Activated CD4-positive, alpha-beta T cell treated with anti-CD3 and anti-CD28 coated beads, Interleukin-2, Interleukin-4, amounts not matched to agents 100 ng/mL and 50 ng/mL, durations not matched to agents 16 hours and 8 hours (primary cell): ENCODE measurements around the gene USP17L20.
"Not testable (repeated sequence)": the region's sequence is repeated elsewhere in the genome, so short reads cannot be mapped to it uniquely, and the experiment has no call there.

Experiments
- DNase-seq: peaks from one replicate; pipeline ENCODE4 v3.0.0-alpha.2; 2020; ENCODE audit warnings: low spot score

Gene USP17L20, protein sequence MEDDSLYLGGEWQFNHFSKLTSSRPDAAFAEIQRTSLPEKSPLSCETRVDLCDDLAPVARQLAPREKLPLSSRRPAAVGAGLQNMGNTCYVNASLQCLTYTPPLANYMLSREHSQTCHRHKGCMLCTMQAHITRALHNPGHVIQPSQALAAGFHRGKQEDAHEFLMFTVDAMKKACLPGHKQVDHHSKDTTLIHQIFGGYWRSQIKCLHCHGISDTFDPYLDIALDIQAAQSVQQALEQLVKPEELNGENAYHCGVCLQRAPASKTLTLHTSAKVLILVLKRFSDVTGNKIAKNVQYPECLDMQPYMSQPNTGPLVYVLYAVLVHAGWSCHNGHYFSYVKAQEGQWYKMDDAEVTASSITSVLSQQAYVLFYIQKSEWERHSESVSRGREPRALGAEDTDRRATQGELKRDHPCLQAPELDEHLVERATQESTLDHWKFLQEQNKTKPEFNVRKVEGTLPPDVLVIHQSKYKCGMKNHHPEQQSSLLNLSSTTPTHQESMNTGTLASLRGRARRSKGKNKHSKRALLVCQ

DNA sequence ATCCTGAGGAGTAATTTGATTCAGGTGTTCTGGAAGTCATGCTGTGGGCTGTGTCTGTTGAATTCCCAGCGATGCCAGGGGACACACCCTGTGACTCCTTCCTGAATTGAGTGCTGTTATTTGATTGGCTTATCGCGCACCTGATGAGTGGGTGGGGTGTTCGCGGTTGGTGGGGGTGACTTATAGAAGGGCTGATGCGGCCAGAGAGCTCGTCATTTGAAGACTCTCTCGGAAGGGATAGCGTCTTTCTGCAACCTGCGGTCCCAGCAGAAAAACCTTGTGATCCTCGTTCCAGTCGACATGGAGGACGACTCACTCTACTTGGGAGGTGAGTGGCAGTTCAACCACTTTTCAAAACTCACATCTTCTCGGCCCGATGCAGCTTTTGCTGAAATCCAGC is at the start of gene USP17L20:
Gene USP17L20 (plus strand): TSS at position 301 of the 400 bp plus-strand sequence. CDS start 0 bp downstream, at position 301.
- not testable (repeated sequence) for DNase-seq

GRCh38 chr4:9210357-9210756 is 47.6 kb upstream of the USP17L20 start, which contains the start of gene USP17L10:
Gene USP17L10, plus strand, starts transcription at chr4:9210657. Its CDS starts 0 bp downstream, at chr4:9210657.
- DNase-seq, result not testable (repeated sequence)

GRCh38 chr4:9214701-9215100 is 43.2 kb upstream of the USP17L20 start:
- DNase-seq, result not testable (repeated sequence)

GRCh38 chr4:9215105-9215504 is 42.8 kb upstream of the USP17L20 start, which contains the start of gene USP17L11:
Gene USP17L11, plus strand, starts transcription at chr4:9215405. Its CDS starts 0 bp downstream, at chr4:9215405.
- DNase-seq, result not testable (repeated sequence)

- DNase-seq, result not testable (repeated sequence)
Observed at GRCh38 chr4:9219852-9220251, 38.1 kb upstream of the USP17L20 start, which contains the start of gene USP17L12. Gene USP17L12, plus strand, starts transcription at chr4:9220152. Its CDS starts 0 bp downstream, at chr4:9220152.

DNA sequence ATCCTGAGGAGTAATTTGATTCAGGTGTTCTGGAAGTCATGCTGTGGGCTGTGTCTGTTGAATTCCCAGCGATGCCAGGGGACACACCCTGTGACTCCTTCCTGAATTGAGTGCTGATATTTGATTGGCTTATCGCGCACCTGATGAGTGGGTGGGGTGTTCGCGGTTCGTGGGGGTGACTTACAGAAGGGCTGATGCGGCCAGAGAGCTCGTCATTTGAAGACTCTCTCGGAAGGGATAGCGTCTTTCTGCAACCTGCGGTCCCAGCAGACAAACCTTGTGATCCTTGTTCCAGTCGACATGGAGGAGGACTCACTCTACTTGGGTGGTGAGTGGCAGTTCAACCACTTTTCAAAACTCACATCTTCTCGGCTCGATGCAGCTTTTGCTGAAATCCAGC is 33.3 kb upstream of the USP17L20 start, which contains the start of gene USP17L13:
Gene USP17L13 (plus strand): TSS at position 301 of the 400 bp plus-strand sequence. CDS start 0 bp downstream, at position 301.
- not testable (repeated sequence) for DNase-seq

DNA sequence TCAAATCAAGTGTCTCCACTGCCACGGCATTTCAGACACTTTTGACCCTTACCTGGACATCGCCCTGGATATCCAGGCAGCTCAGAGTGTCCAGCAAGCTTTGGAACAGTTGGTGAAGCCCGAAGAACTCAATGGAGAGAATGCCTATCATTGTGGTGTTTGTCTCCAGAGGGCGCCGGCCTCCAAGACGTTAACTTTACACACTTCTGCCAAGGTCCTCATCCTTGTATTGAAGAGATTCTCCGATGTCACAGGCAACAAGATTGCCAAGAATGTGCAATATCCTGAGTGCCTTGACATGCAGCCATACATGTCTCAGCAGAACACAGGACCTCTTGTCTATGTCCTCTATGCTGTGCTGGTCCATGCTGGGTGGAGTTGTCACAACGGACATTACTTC is 27.7 kb upstream of the USP17L20 start:
- DNase-seq, result peak; percentile 0

DNA sequence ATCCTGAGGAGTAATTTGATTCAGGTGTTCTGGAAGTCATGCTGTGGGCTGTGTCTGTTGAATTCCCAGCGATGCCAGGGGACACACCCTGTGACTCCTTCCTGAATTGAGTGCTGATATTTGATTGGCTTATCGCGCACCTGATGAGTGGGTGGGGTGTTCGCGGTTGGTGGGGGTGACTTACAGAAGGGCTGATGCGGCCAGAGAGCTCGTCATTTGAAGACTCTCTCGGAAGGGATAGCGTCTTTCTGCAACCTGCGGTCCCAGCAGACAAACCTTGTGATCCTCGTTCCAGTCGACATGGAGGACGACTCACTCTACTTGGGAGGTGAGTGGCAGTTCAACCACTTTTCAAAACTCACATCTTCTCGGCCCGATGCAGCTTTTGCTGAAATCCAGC is 23.8 kb upstream of the USP17L20 start, which contains the start of gene USP17L15:
Gene USP17L15 (plus strand): TSS at position 301 of the 400 bp plus-strand sequence. CDS start 0 bp downstream, at position 301.
- DNase-seq, result not testable (repeated sequence)

DNA sequence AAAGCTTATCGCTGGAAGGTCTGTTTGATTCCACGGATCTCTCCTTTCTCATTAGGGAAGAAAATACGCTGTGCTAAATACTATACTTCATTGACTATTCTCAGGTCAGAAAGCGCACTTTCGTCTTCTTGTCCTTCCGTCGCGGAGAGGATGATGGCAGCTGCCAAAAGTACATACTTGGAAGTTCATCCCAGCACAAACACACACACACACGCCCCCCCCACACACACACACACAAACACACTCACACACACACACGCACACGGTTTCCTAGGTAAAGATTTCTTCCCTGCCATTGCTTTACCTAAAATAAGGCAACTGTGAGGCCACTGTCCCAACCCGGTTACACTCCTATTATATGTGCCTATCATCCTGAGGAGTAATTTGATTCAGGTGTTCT is 19.5 kb upstream of the USP17L20 start:
- DNase-seq, result not testable (repeated sequence)

GRCh38 chr4:9243579-9243978 is 14.3 kb upstream of the USP17L20 start, which contains the start of gene USP17L17:
Gene USP17L17, plus strand, starts transcription at chr4:9243879. Its CDS starts 0 bp downstream, at chr4:9243879.
- not testable (repeated sequence) for DNase-seq

DNA sequence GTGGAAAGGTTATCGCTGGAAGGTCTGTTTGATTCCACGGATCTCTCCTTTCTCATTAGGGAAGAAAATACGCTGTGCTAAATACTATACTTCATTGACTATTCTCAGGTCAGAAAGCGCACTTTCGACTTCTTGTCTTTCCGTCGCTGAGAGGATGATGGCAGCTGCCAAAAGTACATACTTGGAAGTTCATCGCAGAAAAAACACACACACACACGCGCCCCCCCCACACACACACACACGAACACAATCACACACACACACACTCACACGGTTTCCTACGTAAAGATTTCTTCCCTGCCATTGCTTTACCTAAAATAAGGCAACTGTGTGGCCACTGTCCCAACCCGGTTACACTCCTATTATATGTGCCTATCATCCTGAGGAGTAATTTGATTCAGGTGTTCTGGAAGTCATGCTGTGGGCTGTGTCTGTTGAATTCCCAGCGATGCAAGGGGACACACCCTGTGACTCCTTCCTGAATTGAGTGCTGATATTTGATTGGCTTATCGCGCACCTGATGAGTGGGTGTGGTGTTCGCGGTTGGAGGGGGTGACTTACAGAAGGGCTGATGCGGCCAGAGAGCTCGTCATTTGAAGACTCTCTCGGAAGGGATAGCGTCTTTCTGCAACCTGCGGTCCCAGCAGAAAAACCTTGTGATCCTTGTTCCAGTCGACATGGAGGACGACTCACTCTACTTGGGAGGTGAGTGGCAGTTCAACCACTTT is 9.8 kb upstream of the USP17L20 start, which contains the start of gene USP17L18:
Gene USP17L18 (plus strand): TSS at position 678 of the 728 bp plus-strand sequence. CDS start 0 bp downstream, at position 678.
- DNase-seq, result peak; percentile 0

DNA sequence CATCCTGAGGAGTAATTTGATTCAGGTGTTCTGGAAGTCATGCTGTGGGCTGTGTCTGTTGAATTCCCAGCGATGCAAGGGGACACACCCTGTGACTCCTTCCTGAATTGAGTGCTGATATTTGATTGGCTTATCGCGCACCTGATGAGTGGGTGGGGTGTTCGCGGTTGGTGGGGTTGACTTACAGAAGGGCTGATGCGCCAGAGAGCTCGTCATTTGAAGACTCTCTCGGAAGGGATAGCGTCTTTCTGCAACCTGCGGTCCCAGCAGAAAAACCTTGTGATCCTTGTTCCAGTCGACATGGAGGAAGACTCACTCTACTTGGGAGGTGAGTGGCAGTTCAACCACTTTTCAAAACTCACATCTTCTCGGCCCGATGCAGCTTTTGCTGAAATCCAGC is 4.8 kb upstream of the USP17L20 start, which contains the start of gene USP17L19:
Gene USP17L19 (plus strand): TSS at position 301 of the 400 bp plus-strand sequence. CDS start 0 bp downstream, at position 301.
- not testable (repeated sequence) for DNase-seq

- DNase-seq, result not testable (repeated sequence)
Observed at GRCh38 chr4:9262572-9262971, 4.6 kb downstream of the USP17L20 start, which contains the start of gene USP17L21. Gene USP17L21, plus strand, starts transcription at chr4:9262872. Its CDS starts 0 bp downstream, at chr4:9262872.

DNA sequence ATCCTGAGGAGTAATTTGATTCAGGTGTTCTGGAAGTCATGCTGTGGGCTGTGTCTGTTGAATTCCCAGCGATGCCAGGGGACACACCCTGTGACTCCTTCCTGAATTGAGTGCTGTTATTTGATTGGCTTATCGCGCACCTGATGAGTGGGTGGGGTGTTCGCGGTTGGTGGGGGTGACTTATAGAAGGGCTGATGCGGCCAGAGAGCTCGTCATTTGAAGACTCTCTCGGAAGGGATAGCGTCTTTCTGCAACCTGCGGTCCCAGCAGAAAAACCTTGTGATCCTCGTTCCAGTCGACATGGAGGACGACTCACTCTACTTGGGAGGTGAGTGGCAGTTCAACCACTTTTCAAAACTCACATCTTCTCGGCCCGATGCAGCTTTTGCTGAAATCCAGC is 9.4 kb downstream of the USP17L20 start, which contains the start of gene USP17L22:
Gene USP17L22 (plus strand): TSS at position 301 of the 400 bp plus-strand sequence. CDS start 0 bp downstream, at position 301.
- DNase-seq, result not testable (repeated sequence)

DNA sequence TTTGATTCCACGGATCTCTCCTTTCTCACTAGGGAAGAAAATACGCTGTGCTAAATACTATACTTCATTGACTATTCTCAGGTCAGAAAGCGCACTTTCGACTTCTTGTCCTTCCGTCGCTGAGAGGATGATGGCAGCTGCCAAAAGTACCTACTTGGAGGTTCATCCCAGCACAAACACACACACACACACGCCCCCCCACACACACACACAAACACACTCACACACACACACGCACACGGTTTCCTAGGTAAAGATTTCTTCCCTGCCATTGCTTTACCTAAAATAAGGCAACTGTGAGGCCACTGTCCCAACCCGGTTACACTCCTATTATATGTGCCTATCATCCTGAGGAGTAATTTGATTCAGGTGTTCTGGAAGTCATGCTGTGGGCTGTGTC is 13.8 kb downstream of the USP17L20 start:
- DNase-seq, result peak; percentile 0
